HG03025 (cell line): ENCODE results near the gene FN1.

Experiments used
- ATAC-seq: cut with Tn5 transposase; IDR thresholded peaks from one replicate; pipeline ENCODE4 v1.9.1; 2021; ENCODE audit warnings: mild to moderate bottlenecking, moderate library complexity; ENCODE audit not compliant: unreplicated experiment, low FRiP score

Gene FN1

DNA sequence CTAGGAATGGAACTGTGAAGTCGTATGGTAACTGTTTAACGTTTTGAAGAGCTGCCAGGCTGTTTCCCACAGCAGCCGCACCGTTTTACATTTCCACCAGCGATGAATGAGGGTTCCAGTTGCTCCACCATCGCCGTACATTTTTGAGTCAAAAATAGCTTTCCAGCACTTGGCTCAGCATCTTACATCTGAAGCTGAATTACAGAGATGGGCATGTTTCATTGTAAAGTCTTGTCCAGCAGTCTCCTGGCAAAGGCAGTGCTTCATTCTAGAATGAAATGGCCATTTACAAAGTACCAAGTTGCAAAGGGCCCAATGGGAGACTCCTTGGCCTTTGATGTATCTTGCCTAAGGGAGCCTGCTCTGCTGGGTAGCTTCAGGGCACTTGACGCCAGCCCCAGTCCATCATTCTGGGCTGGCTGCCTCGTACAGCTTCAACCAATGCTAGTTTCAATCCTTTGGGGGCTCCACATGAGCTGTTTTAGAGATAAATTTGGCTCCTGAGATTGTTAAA, 78.9 kb downstream of the FN1 start:
- no peak for ATAC-seq

GRCh38 chr2:215356334-215356947, 79.4 kb downstream of the FN1 start:
- no peak for ATAC-seq

GRCh38 chr2:215355801-215356200, 80.1 kb downstream of the FN1 start:
- ATAC-seq = no peak

DNA sequence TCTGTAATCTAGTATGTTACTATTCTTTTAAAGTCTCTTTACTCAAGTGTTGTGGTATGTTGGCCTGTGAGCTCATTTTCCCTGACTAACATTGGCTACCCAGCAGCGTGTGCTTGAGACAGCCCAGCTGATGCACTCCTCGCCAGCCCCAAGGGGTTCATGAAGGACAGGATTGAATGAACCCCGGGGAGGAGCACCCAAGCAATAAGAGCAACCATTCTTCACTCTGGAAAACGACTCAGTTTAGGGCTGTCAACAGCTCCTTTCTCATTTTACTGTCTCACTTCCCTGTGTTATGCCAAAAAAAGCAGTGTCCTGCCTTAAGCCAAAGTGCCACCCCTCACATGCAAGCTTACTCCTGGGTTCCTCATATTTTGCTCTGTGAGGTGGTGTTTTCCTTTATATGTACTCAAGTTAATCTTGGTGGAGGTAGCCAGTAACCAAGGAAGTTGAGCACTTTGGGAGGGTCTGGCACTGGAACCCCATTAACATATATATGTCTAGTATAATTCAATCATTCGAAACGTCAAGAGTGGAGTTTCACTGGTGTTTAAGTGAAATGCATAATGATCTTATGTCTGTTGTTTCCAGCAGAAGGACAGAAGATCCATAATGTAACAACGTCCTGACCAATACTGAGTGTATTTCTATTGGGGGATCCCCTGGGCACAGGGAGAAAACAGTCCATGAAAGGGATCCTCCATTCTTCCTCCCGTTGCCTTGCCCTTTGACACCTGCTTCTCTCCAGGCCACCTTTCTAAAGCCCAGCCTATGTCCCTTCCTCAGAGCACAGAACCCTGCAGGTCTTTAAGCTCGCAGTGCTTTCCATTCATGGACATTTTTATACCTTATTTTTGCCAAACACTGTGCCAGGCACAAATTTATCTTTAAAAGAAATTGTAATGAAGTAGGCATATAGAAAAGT, 80.8 kb downstream of the FN1 start:
- ATAC-seq = no peak

GRCh38 chr2:215352602-215353001, 83.3 kb downstream of the FN1 start:
- no peak for ATAC-seq

DNA sequence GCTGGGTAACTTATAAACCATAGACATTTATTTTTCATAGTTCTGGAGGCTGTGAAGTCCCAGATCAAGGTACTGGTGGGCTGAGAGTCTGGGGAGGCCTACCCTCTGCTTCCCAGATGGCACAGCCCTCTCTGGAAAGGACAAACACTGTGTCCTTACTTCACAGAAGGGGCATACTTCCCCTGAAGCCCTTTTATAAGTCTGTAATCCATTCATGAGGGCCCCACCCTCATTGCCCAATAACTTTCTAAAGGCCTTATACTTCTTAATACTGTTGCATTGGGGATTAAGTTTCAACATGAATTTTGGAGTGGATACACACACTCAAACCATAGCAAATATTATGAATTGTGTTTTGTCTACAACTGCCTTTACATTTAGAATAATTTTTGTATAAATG, 88.0 kb downstream of the FN1 start:
- ATAC-seq = no peak

GRCh38 chr2:215338883-215339679, 96.8 kb downstream of the FN1 start:
- no peak for ATAC-seq

GRCh38 chr2:215332872-215333595, 102.8 kb downstream of the FN1 start:
- no peak for ATAC-seq

DNA sequence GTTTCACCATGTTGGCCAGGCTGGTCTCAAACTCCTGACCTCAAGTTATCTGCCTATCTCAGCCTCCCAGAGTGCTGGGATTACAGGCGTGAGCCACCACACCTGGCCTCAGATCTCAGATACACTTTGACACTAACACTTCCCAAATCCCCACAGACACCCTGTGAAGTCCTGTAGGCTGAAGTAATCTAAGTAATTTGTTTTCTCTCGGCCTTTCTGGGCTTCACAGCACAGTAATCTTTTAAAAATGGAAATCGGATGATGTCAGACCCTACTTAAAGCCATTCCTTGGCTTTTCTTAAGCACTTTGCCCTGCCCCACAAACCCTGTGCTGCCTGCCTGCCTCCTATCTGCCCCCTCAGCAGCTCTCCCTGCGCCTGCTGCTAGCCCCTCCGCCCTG, 107.8 kb downstream of the FN1 start:
- ATAC-seq = no peak

DNA sequence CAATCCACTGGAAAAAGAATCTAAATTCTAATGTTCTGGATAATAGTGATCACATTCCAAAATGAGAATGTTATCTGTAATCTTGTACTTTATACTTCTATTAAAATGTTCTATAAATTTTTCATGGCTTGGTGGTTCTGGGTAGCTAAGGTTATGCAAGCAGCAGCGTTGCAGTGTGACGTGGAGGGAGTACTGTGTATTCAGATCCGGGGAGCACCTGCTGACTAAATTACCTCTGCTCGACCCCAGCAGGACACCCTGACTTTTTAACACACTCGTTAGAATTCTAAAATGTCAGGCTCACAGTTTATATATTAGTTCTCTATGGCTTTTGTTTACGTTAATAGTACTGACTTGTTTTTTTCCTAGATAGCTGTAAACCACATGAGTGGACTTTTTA, 111.1 kb downstream of the FN1 start:
- no peak for ATAC-seq

DNA sequence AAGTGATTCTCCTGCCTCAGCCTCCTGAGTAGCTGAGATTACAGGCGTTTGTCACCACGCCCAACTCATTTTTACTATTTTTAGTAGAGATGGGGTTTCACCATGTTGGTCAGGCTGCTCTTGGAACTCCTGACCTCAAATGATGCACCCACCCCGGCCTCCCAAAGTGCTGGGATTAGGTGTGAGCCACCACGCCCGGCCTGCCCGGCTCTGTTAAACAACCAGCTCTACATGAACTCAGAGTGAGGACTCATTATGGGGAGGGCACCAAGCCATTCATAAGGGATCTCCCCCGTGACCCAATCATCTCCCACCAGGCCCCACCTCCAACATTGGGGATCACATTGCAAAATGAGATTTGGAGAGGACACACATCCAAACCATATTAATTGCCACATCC, 115.2 kb downstream of the FN1 start:
- no peak for ATAC-seq

DNA sequence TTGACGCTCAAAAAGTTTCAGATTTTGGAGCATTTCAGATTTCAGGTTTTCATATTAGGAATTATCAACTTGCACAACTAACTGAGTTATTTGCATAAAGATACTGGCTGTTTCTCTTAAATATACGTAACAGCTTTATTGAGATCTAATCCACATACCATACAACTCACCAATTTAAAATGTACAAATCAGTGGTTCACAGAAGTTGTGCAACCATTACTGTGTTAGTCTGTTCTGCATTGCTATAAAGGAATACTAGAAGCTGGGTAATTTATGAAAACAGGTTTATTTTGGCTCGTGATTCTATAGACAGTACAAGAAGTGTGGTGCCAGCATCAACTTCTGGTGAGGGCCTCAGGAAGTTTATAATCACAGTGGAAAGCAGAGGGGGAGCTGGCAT, 115.8 kb downstream of the FN1 start:
- ATAC-seq = no peak

GRCh38 chr2:215319500-215319899, 116.4 kb downstream of the FN1 start:
- ATAC-seq = no peak

DNA sequence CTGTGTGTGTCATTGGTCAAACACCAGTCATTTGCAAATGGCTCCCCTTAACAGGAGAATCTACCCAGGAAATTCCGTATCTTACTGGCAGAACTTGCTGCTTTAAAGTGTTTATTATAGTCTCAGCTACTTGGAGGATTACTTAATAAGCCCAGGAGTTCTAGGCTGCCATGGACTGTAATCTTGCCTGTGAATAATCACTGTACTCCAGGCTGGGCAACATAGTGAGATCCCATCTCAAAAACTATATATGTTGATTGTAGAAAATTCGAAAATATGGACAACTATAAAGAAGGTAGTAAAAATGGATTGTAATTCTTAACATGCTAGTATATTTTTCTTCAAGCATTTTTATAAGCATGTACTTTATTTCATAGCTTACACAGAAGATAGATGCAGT, 119.5 kb downstream of the FN1 start:
- ATAC-seq = no peak

GRCh38 chr2:215315301-215315700, 120.6 kb downstream of the FN1 start:
- ATAC-seq = no peak

DNA sequence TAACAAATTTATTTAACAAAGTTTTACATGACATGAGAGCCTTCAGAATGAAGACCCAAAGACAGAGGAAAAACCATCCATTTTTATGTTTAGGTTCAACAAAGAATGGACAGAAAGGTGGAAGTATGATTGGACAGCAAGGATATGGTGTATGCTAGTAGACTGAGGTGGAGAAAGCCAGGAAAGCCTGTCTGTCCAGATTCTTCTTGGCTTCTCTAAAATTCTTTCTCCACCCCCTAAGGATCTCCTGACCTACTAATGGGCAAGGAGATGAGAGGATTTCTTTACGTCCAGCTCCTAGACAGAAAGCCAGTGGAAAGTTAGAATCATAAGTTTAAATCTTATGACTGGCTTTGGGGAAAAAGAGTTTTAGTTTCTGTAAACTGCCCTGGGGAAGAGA, 121.0 kb downstream of the FN1 start:
- ATAC-seq = no peak

- no peak for ATAC-seq
Measured at GRCh38 chr2:215313255-215313613, 122.6 kb downstream of the FN1 start.

DNA sequence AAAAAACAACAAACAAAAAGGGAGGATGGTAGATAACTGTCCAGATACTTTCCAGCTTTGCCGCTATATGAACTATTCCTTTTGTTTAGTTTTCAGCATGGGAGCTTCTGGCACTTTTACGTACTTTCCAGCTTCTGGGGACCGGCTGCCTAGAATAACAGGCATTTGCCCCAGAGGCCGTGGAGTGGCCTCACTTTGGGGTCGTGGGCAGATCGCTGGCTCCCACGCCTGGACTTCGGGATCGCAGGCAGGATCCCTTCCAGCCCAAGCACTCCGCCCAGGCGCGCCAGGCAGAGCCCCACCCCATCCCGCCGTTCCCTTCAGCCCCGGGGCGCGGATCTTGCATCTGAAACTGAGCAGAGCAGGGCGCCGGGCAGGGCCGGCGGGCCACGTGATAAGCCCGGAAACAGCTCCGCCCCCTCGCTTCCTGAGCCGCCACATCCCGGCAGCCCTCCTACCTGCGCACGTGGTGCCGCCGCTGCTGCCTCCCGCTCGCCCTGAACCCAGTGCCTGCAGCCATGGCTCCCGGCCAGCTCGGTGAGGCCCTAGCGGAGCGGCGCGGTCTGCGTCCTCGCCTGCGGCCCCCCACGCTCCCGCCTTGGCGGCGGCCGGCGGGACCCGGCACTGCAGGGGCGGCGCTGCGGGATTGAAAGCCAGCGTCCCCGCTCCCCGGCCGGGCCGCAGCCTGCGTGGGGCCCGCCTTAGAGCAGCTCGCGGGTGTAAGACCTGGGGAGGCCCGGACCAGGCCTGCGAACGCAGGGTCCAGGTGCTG, 124.1 kb downstream of the FN1 start, which contains the start of gene ATIC:
Gene ATIC (plus strand): TSS at position 435 of the 772 bp plus-strand sequence. CDS start 84 bp downstream, at position 519.
- peak; percentile 99 for ATAC-seq

DNA sequence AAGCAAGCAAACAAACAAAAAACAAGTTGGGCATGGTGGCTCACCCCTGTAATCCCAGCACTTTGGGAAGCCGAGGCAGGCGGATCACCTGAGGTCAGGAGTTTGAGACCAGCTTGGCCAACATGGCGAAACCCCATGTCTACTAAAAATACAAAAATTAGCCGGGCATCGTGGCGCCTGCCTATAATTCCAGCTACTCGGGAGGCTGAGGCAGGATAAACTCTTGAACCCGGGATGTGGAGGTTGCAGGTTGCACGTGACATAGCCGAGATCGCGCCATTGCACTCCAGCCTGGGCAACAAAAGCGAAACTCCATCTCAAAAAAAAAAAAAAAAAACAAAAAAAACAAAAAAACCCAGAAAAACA, 124.6 kb downstream of the FN1 start:
- ATAC-seq = peak; percentile 34
